Epidermal melanocyte (primary cell): ENCODE results near the gene DRICH1.
"Not testable (repeated sequence)": the region's sequence is repeated elsewhere in the genome, so short reads cannot be mapped to it uniquely, and the experiment has no call there.

Experiments used
- DNase-seq: peaks from one replicate; pipeline ENCODE4 v3.0.0; 2011; ENCODE audit warnings: low spot score; ENCODE audit not compliant: insufficient read length

DRICH1 gene

DNA sequence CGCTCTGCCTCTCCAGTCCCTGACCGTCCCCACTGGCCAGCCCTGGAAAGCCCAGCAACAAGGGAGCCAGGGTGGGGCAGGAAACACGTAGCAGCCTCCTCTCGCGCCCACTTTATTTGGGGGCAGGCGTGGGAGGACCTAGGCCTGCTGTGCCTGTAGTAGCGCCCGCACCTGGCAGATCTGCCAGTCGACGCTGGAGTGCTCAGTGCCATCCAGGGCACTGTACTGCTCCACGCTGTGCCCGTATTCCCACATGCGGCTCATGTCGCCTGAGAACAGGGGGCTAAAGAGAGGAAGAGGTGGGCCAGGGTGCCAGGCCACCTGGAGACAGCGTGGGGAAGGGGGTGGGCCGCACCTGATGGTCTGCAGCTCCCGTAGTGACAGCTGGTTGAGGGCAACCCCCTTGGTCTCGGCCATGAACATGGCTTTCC is 17.0 kb upstream of the DRICH1 start:
- no peak for DNase-seq

DNA sequence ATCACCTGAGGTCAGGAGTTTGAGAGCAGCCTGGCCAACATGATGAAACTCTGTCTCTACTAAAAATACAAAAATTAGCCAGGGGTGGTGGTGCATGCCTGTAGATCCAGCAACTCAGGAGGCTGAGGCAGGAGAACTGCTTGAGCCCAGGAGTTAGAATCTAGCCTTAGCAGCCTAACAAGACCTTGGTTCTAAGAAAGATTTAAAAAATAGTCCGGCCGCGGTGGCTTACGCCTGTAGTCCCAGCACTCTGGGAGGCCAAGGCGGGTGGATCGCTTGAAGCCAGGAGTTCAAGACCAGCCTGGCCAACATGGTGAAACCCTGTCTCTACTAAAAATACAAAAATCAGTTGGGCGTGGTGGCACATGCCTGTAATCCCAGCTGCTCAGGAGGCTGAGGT is 14.4 kb upstream of the DRICH1 start:
- DNase-seq = not testable (repeated sequence)

DNA sequence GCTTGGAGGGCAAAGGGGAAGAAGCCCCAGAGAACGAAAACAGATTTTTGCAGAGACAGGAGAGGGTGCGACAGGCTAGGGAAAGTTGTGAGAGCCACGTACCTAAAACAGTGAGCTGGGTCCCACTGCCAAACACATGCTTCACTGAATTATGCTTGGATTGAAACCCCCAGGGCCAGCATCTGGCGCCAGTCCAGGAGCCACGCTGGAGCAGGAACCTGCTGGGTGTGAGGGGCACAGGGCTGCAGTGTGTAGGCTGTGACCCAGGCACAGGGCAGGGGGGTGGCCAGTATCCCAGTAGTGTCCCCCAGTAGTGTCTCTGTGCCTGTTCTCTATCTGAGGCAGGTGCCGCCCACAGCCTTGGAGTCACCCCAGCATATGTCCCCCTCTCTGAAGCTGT is 8.1 kb upstream of the DRICH1 start:
- DNase-seq = not testable (repeated sequence)

DNA sequence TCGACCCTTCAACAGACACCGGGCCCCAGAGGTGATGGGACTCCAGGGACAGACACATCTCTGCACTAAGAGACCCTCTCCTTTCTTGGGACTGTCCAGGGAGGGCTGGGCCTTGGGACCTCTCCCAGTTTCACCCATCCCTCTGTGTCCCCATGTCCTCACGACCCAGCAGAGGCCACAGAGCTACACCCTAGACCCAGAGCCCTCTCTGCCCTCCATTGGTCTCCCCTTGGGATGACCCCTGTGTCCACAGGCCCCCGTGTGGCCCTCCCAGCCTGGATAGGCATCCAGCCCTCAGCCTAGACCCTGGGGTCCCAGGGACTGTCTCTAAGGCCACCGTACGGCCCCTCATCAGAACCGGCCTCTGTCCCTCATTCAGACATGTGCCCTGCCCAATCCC is 7.5 kb upstream of the DRICH1 start:
- DNase-seq = no peak

DNA sequence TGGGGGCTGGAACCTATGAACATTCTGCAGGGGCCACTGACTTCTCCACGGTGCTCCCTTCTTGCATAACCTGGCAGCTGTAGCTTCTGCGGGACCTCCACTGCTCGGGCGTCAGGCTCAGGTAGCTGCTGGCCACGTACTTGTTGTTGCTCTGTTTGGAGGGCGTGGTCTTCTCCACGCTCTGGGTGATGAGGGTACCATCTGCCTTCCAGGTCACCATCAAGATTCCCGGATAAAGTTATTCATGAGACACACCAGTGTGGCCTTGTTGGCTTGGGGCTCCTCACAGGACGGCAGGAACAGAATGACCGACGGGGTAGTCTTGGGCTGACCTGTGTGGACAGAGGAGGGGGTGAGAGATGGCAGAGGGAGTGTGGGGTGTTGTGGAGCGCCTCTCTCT is 6.5 kb upstream of the DRICH1 start:
- DNase-seq = no peak

DNA sequence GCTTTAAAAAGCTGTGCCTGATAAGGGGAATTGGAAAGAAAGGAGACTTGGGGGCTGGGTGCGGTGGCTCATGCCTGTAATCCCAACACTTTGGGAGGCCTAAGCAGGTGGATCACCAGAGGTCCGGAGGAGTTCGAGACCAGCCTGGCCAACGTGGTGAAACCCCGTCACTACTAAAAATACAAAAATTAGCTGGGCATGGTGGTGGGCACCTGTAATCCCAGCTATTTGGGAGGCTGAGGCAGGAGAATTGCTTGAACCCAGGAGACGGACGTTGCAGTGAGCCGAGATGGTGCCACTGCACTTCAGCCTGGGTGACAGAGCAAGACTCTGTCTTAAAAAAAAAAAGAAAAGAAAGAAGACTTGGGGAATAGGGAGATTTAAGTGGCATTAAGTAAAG is 3.2 kb upstream of the DRICH1 start:
- not testable (repeated sequence) for DNase-seq

DNA sequence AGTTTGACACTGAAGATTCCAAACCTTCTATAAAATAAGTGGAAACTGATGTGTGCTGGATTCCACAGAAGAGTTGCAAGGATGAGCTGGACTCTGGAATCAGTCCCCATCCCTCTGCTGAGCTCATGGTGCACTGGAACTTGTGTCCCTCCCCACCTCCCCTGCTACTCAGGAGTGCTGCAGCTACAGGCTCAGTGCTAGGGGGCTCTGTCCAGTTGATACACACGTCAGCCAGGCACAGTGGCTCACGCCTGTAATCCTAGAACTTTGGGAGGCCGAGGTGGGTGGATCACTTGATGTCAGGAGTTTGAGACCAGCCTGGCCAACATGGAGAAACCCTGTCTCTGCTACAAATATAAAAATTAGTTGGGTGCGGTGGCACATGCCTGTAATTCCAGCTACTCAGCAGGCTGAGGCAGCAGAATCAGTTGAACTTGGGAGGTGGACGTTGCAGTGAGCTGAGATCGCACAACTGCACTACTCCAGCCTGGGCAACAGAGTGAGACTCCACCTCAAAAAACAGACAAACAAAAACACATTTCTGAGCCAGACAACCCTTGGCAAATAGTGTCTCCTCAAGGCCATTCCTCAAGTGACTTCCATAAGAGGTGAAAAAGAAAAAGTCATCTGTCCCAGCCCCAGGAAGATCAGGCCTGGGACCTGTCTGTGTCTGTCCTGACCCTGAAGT is 3.9 kb downstream of the DRICH1 start:
- DNase-seq = not testable (repeated sequence)

DNA sequence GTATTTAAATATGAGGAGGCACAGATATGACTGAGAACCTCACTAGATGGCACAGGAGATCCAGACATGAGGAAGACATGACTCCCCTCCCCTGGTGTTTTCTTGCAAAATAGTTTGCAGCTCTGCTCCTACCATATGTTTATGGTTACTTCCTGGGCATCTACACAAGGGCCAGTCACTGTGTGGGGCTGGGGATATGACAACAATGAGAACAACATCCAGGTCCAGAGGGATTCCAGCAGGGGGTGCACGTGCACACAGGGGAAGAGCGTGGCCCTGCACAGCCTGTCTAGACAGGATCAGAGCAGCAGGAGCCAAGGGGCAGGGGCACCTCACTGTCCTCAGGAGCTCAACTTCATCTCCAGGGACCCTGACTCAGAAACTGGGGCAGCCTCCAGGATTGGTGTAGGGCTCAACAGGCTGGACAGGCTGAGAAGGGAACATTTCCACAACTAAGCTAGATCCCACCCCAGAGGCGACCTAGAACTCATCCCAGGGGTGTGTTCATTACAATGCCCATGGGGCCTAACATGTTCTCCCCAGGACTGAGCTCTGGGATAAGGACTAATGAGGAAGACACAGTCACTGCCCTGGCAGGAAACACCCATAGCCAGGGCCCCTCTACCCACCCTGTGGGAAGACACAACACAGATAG is 4.6 kb downstream of the DRICH1 start:
- not testable (repeated sequence) for DNase-seq

DNA sequence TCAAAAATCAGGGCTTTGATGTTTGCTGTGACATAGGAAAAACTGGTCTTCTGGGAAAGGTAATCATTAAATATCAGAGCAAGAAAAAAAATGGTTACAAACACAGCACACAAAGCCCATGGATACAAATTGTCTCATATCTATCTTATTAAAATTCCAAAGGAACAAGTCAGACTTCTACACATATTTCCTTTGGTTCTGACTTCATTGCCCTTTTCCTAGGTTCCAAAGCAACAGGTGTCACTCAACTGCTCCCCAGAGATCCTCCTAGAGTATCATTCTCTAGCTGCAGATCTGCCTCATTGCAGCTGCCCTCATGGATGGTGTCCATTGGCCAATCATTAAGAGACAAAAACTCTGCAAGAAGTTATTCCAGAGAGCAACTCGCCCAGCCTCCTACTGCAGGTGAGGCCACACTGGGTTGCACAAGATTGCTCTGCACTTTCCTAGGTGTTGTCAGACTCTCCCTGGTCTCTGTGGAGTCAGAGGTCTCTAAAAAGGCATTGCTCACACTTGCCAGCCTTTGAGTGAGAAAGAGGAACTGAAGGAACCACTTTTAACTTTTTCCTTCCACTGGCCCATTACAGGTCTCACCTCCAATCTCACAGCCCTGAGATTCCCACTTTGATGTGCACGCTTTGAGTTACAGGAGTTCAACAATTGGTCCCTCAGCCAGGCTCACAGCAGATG is 5.7 kb downstream of the DRICH1 start:
- no peak for DNase-seq

DNA sequence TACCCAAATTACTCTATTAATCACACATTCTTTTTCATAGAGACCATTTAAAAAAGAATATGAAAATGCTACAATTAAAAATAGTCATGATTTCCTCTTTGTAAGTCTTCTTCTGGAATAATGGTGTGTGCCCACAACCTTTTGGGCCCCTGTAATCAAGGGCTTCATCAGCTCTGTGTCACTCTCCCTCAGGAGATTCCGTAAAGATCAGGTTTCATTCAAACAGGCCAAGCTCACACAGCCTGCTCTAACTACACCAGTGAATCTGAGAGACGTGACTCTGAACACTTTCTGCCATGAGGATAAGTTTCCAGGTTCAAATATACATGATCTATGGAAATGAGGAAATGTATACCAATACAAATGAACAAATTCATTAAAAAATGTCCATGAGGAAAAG is 9.5 kb downstream of the DRICH1 start:
- DNase-seq = no peak

DNA sequence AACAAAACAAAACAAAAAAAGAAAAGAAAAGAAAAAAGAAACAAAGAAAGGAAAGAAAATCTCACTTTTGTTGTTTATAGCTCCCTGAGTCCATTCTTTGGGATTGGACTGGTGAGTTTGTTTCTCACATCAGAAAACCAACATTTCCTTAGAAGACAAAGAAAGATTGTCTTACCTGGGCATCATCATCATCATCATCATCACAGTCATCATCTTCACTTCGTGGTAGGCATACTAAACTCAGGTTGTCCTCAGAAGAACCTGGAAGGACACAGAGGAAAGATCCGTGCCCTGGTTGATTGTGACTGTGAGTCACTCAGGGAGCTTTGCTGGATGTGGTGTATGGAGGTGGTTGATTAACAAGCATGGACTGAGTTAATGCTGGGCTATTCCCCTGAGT is 10.2 kb downstream of the DRICH1 start:
- DNase-seq = not testable (repeated sequence)

DNA sequence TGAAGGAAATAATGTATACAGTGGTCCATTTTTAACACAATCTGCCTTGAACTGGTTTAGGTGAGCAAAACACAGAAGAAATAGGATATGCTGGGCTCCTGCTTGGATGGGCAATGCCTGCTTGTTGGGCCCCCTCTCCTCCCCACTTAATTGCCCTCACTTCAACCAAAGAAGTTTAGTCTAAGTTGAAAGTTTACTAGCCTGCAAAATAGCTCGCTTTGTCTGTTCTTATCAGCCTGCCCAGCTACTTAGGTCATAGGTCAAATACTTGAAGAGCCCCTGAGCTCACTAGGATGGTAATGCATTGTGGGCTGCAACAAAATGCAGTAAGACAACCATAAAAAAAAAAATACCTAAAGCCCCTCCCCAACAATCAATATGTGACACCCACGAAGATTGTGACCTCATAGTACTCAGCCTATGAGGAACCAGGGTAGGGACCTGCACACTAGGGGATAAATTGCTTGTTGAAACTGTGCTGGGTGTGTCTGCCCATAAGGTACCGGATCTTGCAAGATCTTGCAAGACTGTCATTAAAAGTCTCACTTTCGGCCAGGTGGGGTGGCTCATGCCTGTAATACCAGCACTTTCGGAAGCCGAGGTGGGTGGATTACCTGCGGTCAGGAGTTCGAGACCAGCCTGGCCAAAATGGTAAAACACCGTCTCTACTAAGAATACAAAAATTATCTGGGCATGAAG is 10.9 kb downstream of the DRICH1 start:
- no peak for DNase-seq

DNA sequence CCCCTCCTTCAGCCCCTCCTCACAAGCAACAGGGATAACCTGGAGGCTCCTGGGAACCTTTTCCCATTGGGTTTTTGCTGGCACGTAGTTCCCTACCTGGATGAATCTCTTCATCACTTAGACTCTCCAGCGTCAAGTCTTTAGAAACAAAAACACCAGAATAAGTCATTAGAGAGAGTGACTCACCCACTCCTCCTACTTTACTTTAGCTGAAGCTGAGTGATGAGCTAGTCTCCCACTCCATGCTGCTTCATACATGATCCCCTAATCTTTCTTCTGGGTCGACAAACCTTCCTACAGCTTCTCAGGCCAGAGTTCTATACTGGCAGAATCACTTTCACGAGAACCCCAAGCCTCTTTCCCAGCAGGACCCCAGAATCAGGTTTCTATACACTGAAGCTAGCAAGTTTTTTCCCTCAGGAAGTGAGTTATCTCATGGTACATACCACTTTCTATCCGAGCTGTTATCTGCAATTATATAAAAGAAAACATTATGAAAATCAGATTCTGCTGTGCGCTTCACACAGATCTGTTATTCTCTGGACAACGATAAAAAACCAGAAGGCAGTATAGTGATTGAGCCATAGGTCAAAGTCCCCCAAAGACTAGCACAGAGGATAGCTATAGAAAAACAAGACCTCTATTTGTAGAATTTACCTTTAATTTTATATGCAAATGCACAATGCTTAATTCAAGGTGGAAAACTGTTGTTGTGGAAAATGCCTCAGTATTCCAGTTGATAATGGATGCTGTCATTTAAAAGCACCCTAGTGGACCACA is 18.7 kb downstream of the DRICH1 start:
- DNase-seq = no peak

DNA sequence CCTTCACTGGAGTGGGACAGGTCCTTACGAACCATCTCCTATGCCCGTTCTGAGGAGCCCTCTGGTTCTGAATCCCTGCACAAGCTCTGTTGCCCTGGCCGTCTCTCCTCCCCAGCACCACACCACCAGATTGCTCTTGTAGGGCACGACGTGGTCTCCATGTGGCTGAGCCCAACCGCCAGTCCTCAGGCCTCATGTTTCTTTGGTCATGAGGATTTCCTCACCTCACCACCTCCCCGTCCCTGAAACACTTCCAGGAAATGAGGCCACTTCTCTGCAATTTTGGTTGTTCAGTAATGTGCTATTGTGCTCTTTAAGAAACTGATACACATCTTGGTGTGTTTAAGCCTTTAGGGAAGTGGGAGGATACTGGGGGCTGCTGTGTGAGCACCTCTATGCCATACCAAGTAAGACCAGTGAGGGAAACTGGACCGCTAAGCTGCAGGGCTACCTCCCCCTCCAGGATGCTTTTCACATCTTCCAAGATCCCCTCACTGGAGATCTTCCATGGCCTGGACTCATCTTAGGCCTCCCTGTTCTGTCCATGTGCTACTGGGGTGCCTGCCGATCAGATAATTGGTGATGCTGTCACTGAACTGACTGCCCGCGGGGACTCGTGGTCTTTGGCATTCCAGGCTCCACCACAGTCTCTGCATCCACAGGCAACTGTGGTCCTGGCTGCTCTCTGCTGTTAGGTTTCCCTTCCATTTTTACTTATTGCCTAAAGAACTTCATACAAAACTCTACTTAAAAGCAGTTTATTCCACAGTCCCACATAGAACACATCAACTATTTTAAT is 21.9 kb downstream of the DRICH1 start:
- DNase-seq = no peak

DNA sequence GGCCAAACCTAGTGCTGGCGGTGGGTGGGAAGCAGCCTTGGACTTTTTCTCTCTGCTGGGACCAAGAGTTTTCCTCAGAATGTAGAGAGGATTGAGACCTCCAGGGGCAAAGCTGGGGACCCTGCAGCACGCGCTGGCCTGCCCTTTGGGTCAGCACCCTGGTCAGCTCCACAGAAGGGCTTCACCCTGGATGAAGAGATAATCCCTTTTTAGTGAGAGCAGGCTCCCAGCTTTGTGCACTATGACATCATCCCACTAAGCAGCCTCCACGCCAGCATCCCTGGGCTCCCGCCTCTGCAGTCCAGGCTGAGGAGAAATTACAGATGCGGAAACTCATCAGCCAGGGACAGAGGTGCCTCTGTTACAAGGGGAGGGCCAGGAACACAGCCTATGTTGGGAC is 23.5 kb downstream of the DRICH1 start:
- no peak for DNase-seq

DNA sequence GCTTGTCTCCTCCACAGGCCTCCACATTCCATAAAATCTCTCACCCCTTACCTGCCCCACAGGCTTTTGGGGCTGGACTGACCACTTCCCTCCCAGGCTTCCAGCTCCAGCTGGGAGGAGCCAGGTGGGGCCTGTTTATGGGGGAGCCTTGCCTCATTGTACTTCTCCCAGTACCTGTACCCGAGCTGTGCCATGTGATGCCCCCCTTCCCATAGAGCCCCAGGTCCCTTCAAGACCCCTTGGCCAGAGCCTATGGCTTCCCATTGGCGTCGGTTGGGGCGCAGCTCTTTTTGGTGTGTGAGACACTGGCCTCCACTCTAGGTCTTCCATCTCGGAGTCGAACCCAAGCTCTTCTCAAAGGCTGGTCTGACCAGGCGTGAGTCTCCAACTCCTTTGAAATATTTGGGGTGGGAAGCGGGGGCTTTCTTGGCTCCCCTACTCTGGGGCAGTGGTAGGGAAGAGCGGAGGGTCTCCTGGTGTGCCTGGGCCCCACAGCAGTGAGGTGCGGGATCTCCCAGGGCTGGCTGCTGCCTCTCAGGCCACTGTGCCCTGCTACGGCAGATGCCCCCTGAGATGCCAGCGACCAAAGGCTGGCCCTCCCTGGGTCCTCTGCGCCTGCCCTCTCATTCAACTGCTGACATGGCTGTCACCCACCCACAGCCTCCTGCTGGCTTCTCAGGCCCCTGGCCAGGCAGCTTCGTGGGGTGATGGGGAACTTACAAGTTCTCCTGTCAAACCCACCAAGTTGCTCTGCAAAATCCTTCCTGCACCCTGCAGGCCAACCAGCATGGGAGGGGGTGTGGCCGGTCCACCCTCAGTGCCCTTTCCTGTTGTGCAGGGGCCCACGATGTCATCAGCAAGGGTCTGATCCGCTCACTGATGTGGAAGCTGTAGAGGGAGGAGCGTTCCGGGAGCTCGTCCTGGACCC is 25.7 kb downstream of the DRICH1 start:
- no peak for DNase-seq

DNA sequence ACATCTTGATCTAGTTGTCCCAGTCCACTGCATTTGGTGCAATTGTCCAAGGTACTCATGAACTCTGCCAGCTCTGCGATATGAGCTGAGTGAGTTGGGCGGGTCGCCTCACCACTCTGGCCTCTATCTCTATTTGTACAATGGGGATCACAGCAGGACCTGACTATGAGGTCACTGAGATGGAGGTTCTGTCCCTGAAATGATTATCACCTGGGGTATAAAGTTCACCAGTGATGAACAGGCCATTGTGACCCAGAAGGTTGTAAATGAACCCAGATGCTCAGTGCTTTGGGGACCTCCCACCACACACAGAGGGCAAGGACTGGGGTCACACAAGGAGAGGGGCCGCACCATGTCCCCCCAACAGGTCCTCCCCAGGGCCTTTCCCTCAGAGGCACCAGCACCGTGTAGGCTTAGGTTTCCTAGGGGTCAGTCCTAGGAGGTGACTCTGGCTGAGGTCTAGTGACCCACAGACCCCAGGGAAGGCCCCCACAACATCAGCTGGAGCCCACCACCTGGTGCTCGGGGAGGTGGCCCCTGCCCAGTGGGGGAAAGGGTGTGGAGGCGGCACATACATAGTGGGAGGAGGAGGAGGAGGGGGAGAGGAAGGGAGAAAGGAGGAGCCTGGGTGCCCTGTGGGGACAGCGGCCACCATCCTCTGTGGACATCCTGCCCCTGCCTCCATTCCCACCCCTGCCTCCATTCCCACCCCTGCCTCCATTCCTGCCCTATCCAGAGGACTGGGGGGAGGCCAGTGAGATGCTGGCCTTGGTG is 27.0 kb downstream of the DRICH1 start:
- no peak for DNase-seq

DNA sequence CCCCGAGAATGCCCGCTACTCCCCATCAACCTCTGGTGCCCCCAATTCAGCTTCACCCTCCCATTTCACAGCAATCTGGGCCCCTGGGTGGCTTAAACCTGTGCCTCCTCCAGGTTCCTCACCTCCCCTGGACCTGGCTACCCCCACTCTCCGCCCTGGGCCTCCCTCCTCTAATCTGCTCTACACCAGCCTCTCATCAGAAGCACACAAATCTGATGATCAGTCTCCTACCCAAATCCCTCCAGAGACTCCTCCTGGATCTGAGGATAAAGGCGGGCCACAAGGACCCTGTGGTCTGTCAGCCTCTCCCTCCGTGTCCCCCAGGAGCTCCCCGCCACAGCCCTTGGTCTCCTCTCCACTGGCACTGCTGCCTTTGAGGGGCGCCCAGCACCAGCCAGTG is 28.9 kb downstream of the DRICH1 start:
- no peak for DNase-seq
